Measurements from ENCODE around the gene PGLYRP4. TPM values are rescaled to one million over a fixed set of nuclear protein-coding genes. Genes with fewer than 3 reads are reported as not detected.

PGLYRP4 gene
- total RNA-seq, 1 donor from 2014 or later: not detected

- DNase-seq (ENCODE audit: low spot score, unreplicated experiment): no peak
- TF ChIP-seq CTCF (IDR thresholded peaks at IDR 0.05; ENCODE audit: unreplicated experiment): no peak
- H3K4me1 Mint-ChIP-seq (ENCODE audit: low read depth): peaks cover 7% of the 10 kb centered on the region
- H3K36me3 Mint-ChIP-seq (ENCODE audit: insufficient read depth): no peaks in the 10 kb centered on the region
- H3K9me3 Mint-ChIP-seq (ENCODE audit: low read depth): no peaks in the 10 kb centered on the region
- H3K27ac Mint-ChIP-seq: no peak overlapping the region
- no peak overlapping the region for H3K4me3 Mint-ChIP-seq (ENCODE audit: low read depth)
- H3K27me3 Mint-ChIP-seq: peaks cover 10% of the 10 kb centered on the region
These were observed 19.9 kb upstream of the PGLYRP4 start for GRCh38 chr1:153368495-153368894.

GRCh38 chr1:153367090-153367489, 18.4 kb upstream of the PGLYRP4 start:
- Mint-ChIP-seq H3K27ac (no peak overlapping the region), H3K4me1 (ENCODE audit: low read depth) (peaks cover 11% of the 10 kb centered on the region), H3K36me3 (ENCODE audit: insufficient read depth) (no peaks in the 10 kb centered on the region), H3K9me3 (ENCODE audit: low read depth) (no peaks in the 10 kb centered on the region), H3K27me3 (peaks cover 10% of the 10 kb centered on the region), H3K4me3 (ENCODE audit: low read depth) (no peak overlapping the region)
- DNase-seq (ENCODE audit: low spot score, unreplicated experiment): no peak
- no peak for TF ChIP-seq CTCF (IDR thresholded peaks at IDR 0.05; ENCODE audit: unreplicated experiment)

DNA sequence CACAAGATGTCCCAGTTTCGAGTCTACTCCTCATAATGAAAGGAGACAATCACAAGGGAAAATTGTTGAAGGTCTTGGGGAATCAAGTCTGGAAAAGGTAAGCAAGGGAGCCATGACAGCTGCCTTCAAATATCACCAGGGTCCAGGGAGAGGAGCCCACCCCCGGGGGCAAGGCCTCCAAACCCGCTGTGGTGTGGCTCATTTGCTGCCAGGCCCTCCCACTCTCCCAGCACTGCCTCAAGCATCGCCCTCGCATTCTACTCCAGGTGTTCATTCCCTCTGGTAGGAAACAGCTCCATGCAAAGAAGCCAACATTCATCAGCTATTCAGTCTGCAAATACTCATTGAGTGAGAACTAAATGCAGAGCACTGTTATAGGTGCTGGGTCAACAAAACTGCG, 17.6 kb upstream of the PGLYRP4 start:
- H3K27ac Mint-ChIP-seq: peak overlapping the region; percentile 86
- H3K4me1 Mint-ChIP-seq (ENCODE audit: low read depth): peaks cover 11% of the 10 kb centered on the region
- H3K4me3 Mint-ChIP-seq (ENCODE audit: low read depth): no peak overlapping the region
- no peak for DNase-seq (ENCODE audit: low spot score, unreplicated experiment)
- no peaks in the 10 kb centered on the region for H3K36me3 Mint-ChIP-seq (ENCODE audit: insufficient read depth)
- H3K27me3 Mint-ChIP-seq: peaks cover 5% of the 10 kb centered on the region
- TF ChIP-seq CTCF (IDR thresholded peaks at IDR 0.05; ENCODE audit: unreplicated experiment): no peak
- H3K9me3 Mint-ChIP-seq (ENCODE audit: low read depth): no peaks in the 10 kb centered on the region

- Mint-ChIP-seq H3K27ac (peak overlapping the region; percentile 86), H3K9me3 (ENCODE audit: low read depth) (no peaks in the 10 kb centered on the region), H3K27me3 (peaks cover 5% of the 10 kb centered on the region), H3K4me3 (ENCODE audit: low read depth) (no peak overlapping the region), H3K4me1 (ENCODE audit: low read depth) (peaks cover 11% of the 10 kb centered on the region), H3K36me3 (ENCODE audit: insufficient read depth) (no peaks in the 10 kb centered on the region)
- no peak for TF ChIP-seq CTCF (IDR thresholded peaks at IDR 0.05; ENCODE audit: unreplicated experiment)
- DNase-seq (ENCODE audit: low spot score, unreplicated experiment): no peak
These were observed 17.1 kb upstream of the PGLYRP4 start for GRCh38 chr1:153365696-153366095.

- DNase-seq (ENCODE audit: low spot score, unreplicated experiment): no peak
- H3K4me1 Mint-ChIP-seq (ENCODE audit: low read depth): peaks cover 9% of the 10 kb centered on the region
- no peaks in the 10 kb centered on the region for H3K36me3 Mint-ChIP-seq (ENCODE audit: insufficient read depth)
- H3K9me3 Mint-ChIP-seq (ENCODE audit: low read depth): no peaks in the 10 kb centered on the region
- H3K27ac Mint-ChIP-seq: no peak overlapping the region
- H3K27me3 Mint-ChIP-seq: peaks cover 5% of the 10 kb centered on the region
- TF ChIP-seq CTCF (IDR thresholded peaks at IDR 0.05; ENCODE audit: unreplicated experiment): no peak
- no peak overlapping the region for H3K4me3 Mint-ChIP-seq (ENCODE audit: low read depth)
These were observed 16.4 kb upstream of the PGLYRP4 start for GRCh38 chr1:153364766-153365666.

All from progenitor cell of endocrine pancreas (in vitro differentiated cells).